Type B pancreatic cell (in vitro differentiated cells): ENCODE results near the gene SNN. TPM values are rescaled to one million over a fixed set of nuclear protein-coding genes. Genes with fewer than 3 reads are reported as not detected.

Experiments
- DNase-seq: peaks from one replicate; pipeline ENCODE4 v3.0.0; 2021; ENCODE audit warnings: mixed read lengths; ENCODE audit not compliant: unreplicated experiment; ENCODE audit errors: extremely low spot score
- H3K27ac Mint-ChIP-seq: 2 replicates; pipeline ENCODE4 v1.8.0; 2021; ENCODE audit warnings: mild to moderate bottlenecking, mixed read lengths
- H3K27me3 Mint-ChIP-seq: 2 replicates; pipeline ENCODE4 v1.8.0; 2021; ENCODE audit warnings: mixed read lengths
- H3K36me3 Mint-ChIP-seq: 2 replicates; pipeline ENCODE4 v1.8.0; 2021; ENCODE audit warnings: mixed read lengths
- H3K4me1 Mint-ChIP-seq: one replicate; pipeline ENCODE4 v1.8.0; 2021; ENCODE audit warnings: mixed read lengths; ENCODE audit not compliant: unreplicated experiment
- H3K4me3 Mint-ChIP-seq: 2 replicates; pipeline ENCODE4 v1.8.0; 2021; ENCODE audit warnings: mild to moderate bottlenecking, mixed read lengths
- H3K9me3 Mint-ChIP-seq: 2 replicates; pipeline ENCODE4 v1.8.0; 2021; ENCODE audit warnings: mixed read lengths
- CTCF ChIP-seq: fragments of 200-600 bp; sonication (generic); conservative IDR thresholded peaks from 2 replicates; pipeline ENCODE4 v1.5.0; 2021; ENCODE audit warnings: antibody characterized with exemption, mild to moderate bottlenecking
- total RNA-seq: library from RNA; stranded (reverse); gene quantifications from 2 replicates; pipeline ENCODE4 v1.2.1, GENCODE V29; 2021; ENCODE audit warnings: low replicate concordance

SNN gene
- total RNA-seq, 1 donor from 2014 or later = 44.0 TPM

DNA sequence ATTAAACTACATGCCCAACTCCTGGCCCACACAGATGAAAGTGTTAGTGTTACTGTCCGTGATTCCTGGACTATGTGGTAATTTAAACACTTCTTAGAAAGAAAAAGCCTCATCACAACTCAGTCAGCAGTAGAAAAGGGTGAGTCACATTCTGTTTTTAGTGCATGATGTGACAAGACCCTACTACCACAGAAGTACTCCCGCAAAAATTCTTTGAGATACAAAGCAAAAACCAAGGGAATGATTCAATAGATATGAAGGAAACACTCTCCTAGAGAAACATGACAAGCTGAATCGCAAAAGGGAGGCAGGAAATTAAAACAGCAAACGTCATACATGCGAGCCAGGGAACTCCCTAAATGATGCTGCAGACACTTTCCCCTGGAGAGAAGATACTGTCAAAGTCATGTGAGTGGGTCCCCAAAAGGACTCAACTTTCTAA is 14.4 kb downstream of the SNN start:
- no peak overlapping the region for H3K4me3 Mint-ChIP-seq
- H3K27me3 Mint-ChIP-seq = no peaks in the 10 kb centered on the region
- H3K9me3 Mint-ChIP-seq = no peaks in the 10 kb centered on the region
- DNase-seq = no peak
- no peak overlapping the region for H3K27ac Mint-ChIP-seq
- no peak for TF ChIP-seq CTCF
- H3K36me3 Mint-ChIP-seq = peaks cover 18% of the 10 kb centered on the region
- H3K4me1 Mint-ChIP-seq = peaks cover 2% of the 10 kb centered on the region

- Mint-ChIP-seq H3K4me3 (no peak overlapping the region), H3K27ac (no peak overlapping the region), H3K4me1 (peaks cover 4% of the 10 kb centered on the region), H3K36me3 (peaks cover 21% of the 10 kb centered on the region), H3K9me3 (no peaks in the 10 kb centered on the region), H3K27me3 (no peaks in the 10 kb centered on the region)
- TF ChIP-seq CTCF = no peak
- no peak for DNase-seq
These were observed 14.9 kb downstream of the SNN start for GRCh38 chr16:11683145-11683544.

GRCh38 chr16:11684231-11685025 is 16.2 kb downstream of the SNN start:
- no peak for TF ChIP-seq CTCF
- Mint-ChIP-seq H3K27ac (no peak overlapping the region), H3K9me3 (no peaks in the 10 kb centered on the region), H3K36me3 (peaks cover 21% of the 10 kb centered on the region), H3K27me3 (no peaks in the 10 kb centered on the region), H3K4me1 (peaks cover 4% of the 10 kb centered on the region), H3K4me3 (no peak overlapping the region)
- no peak for DNase-seq

DNA sequence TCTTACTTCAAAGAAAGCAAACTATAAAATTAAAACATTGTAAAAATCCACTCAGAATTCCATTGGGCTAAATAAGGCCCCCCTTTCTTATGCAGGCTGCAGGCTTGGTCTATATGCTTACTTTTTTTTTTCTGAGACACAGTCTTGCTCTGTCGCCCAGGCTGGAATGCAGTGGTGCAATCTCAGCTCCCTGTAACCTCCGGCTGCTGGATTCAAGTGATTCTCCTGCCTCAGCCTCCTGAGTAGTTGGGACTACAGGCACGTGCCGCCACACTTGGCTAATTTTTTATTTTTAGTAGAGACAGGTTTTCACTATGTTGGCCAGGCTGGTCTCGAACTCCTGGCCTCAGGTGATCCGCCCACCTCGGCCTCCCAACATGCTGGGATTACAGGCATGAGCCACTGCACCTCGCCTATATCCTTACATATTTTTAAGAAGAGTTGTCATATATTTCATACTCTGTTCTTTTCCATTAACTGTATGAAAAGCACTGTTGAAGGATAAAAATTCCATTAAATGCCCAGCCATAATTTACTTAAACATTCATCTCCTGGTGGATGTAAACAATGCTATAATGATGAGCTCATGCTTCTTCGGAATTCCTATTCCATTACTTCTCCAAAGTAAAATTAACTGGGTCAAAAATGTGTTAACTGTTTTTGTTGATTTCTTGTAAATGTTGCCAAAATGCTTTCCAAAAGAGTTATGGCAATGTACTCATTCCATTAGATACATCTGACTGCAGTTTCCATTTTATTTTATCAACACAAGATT is 17.8 kb downstream of the SNN start:
- no peak overlapping the region for H3K27ac Mint-ChIP-seq
- no peaks in the 10 kb centered on the region for H3K9me3 Mint-ChIP-seq
- DNase-seq = no peak
- no peaks in the 10 kb centered on the region for H3K27me3 Mint-ChIP-seq
- no peak overlapping the region for H3K4me3 Mint-ChIP-seq
- no peak for TF ChIP-seq CTCF
- H3K4me1 Mint-ChIP-seq = peaks cover 8% of the 10 kb centered on the region
- H3K36me3 Mint-ChIP-seq = peaks cover 21% of the 10 kb centered on the region

GRCh38 chr16:11686713-11687380 is 18.6 kb downstream of the SNN start:
- no peak for TF ChIP-seq CTCF
- DNase-seq = no peak
- Mint-ChIP-seq H3K36me3 (peaks cover 25% of the 10 kb centered on the region), H3K27ac (no peak overlapping the region), H3K4me1 (peaks cover 8% of the 10 kb centered on the region), H3K27me3 (no peaks in the 10 kb centered on the region), H3K9me3 (no peaks in the 10 kb centered on the region), H3K4me3 (no peak overlapping the region)
